ENCODE data around the gene NOL11. TPM values are rescaled to one million over a fixed set of nuclear protein-coding genes. Genes with fewer than 3 reads are reported as not detected.
A peak's percentile ranks its signal among the peaks of the same experiment; 100 is the strongest.
"Not testable (repeated sequence)": the region's sequence is repeated elsewhere in the genome, so short reads cannot be mapped to it uniquely, and the experiment has no call there.

NOL11 gene
- polyA plus RNA-seq, 5 donors: 62.4 to 99.5 (median 87.1) TPM

- not testable (repeated sequence) for DNase-seq
These were observed 14.9 kb upstream of the NOL11 start for GRCh38 chr17:67702861-67703260.

DNA sequence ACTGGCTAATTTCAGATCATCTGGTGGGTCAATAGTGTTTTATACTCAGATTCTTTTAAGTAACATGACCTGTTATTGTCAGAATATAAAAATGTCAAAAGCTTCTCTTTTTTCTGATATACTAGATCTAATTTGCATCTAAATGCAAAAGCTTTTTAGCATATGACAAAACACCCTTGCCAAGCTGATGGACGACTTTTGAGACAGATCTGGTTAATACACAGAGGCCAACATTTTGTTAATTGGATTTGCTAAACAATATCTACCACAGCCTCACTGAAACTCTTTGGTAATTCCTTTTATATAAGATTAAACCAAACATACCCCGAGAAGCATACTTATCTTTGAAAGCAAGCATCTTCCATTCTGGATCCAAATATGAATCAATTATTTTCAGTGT, 10.3 kb upstream of the NOL11 start:
- DNase-seq: no peak

GRCh38 chr17:67708378-67708777, 9.4 kb upstream of the NOL11 start:
- no peak for DNase-seq

DNA sequence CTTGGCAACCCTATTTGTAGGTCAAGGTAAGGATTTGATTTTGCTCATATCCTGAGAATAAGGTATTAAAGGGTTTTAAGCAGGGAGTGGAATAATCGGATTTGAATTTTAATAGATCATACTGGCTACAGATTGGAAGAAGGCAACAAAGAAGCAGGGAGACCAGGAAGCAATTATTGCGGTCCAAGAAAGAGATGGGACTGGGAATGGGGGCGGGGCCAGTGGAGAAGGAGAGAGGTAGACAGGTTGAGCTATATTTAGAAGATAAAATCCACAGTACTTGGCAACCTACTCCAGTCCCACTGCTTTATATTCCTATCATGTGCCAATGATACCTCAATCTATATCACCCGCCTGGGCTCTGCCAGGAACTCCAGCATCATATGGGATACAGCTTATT, 5.8 kb upstream of the NOL11 start:
- no peak for DNase-seq

- no peak for DNase-seq
These were observed 5.4 kb upstream of the NOL11 start for GRCh38 chr17:67712375-67712774.

DNA sequence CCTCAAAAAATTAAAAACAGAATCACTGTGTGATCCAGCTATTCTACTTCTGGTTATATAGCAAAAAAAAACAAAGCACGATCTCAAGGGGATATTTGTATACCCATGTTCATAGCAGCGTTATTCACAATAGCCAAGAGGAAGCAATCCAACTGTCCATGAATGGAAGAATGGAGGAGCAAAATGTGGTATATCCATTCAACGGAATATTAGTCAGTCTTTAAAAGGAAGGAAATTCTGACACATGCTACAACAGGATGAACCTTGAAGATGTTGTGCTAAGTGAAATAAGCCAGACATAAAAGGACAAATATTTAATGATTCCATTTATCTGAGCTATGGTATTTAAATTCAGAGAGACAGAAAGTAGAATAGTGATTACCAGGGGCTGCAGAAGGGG, 4.6 kb upstream of the NOL11 start:
- no peak for DNase-seq

- no peak for DNase-seq
These were observed 1.3 kb upstream of the NOL11 start for GRCh38 chr17:67716405-67716798.

DNA sequence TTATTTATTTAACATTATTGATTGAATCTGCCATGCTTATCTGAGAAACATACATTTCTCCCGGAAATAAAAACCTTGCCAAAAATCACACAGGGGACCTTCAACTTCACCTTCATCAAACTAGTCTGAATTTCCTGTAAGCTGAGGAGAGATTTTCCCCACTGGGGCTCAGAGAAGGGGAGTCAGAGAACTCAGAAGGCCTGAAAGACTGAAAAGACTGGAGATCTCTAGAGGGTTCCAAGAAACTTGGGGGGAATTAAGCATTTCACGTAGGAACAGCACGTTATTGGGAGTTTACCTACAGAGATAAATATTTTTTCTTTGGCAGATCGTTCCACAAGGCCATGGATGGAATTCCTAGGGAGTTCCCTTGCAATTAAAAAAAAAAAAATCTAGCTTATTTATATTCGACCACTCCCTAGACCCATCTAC, 528 bp upstream of the NOL11 start:
- DNase-seq: no peak

GRCh38 chr17:67718325-67718941, 697 bp downstream of the NOL11 start:
- no peak for DNase-seq

- DNase-seq: no peak
These were observed 7.6 kb downstream of the NOL11 start for GRCh38 chr17:67725373-67725791.

- no peak for DNase-seq
These were observed 8.1 kb downstream of the NOL11 start for GRCh38 chr17:67725807-67726206.

- not testable (repeated sequence) for DNase-seq
These were observed 9.7 kb downstream of the NOL11 start for GRCh38 chr17:67727152-67728039.

DNA sequence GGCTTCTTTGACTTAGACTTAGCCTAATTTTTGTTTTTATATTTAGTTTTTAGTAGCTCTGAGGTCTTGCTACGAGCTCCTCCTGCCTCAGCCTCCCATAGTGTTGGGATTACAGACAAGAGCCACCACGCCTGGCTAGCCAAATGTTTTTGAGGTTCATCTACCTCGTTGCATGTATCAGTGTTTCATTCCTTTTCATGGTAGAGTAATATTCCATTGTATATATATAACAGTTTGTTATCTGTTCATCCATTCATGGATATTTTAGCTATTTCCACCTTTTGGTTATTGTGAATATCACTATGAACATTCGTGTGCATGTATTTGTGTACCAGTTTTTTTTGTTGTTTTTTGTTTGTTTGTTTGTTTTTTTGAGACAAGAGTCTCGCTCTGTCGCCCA, 12.2 kb downstream of the NOL11 start:
- no peak for DNase-seq

DNA sequence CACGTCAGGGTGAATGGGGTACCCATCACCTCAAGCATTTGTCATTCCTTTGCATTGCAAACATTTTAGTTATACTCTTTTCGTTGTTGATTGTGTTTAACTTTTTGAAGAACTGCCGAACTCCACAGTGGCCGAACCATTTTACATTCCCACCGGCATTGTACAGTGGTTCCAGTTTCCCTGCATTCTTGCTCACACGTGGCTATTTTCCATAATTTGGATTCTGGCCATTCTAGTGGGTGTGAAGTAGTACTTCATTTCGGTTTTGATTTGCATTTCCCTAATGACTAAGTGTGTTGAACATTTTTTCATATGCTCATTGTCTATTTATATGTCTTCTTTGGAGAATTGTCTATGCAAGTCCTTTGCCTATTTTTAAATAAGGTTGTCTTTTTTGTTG, 13.0 kb downstream of the NOL11 start:
- DNase-seq: no peak

- no peak for DNase-seq
These were observed 15.7 kb downstream of the NOL11 start for GRCh38 chr17:67733449-67733848.

DNA sequence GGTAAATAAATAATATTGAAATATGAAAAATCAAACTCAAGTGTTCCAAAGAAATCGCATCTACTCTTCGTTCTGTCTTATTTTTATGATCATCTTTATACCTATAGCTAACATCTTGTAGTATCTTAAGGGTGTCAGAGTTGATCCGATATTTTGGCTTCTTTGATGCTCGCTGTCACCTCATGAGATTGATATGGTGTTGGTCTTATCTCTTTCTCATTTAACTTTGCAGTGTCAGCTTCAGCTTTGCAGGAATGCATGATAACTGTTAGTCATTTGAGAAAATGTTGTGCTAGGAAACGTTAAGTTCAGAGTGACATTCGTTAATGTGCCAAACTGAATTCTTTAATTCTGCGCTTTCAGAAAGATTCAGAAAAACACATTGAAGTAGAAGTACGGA, 19.4 kb downstream of the NOL11 start:
- no peak for DNase-seq

- DNase-seq: no peak
These were observed 24.3 kb downstream of the NOL11 start for GRCh38 chr17:67742025-67742424.

DNA sequence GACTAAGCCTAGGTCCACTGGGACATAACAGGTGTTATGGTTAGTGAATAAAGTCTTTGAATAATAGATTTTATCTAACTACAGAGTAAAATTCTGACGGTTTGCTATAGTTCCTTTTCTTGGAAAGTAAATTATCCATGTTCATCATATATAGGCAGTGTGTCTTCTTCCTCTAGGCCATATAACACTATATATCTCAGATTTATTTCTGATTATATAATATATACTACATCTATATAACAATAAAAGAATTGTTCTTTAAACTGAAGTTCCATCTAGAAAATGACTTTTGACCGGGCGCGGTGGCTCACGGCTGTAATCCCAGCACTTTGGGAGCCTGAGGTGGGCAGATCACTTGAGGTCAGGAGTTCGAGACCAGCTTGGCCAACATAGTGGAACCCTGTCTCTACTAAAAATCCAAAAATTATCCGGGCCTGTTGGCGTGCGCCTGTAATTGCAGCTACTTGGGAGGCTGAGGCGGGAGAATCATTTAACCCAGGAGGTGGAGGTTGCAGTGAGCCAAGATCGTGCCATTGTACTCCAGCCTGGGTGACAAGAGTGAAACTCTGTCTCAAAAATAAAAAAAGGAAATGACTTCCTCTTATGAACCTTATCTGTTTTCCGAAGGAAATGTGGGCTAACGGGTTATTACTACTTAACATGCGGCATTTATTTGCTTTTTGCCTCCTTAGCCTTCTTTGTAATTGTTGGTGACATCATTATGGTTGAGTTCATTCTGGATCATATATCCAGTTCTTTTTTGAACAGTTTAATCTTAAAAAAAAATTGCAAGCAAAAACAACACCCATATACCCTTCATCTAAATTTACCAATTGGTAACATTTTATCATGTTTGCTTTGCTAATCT, 29.2 kb downstream of the NOL11 start:
- DNase-seq: peak in 1 of 2 donors; percentile 5

- no peak for DNase-seq
These were observed 30.0 kb downstream of the NOL11 start for GRCh38 chr17:67747681-67748235.

GRCh38 chr17:67750067-67750466, 32.3 kb downstream of the NOL11 start:
- DNase-seq: no peak

DNA sequence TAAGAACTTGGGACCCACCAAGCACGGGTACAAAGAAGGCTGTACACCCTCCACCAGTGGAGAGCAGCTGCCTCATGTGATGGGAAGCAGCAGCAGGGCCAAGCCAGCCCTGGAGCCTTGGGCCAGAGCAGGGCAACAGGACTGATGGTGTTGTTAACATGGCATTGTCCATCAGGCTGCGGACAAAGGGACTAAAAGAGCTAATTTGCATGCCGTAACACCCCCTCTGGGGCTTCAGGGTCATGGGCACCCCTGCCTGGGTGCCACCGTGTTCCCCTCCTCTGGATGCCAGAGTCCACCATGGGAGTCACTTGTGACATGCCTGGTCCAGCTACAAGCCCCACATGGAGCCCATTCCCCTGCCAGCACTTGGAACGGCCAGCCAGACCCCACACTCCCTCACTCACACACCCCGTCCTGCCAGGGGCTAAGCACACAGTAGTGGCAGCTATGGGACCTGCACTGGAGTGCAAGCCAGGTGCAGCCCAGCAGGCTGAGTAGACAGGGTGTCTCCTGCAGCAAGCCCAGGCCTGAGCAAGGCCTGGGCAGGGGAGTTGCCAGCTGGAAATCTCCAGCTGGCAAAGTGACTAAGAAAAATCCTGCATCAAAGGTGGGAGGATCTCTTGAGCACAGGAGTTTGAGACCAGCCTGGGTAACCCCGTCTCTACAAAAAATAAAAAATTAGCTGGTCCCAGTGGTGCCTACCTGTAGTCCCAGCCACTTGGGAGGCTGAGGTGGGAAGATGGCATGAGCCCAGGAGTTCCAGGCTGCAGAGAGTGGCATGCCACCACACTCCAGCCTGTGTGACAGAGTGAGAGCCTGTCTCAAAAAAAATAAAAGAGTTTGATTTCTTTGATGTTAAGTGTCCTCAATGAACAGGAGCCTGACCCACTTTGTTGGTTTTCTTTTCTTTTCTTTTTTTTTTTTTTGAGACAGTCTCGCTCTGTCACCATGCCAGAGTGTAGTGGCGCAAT, 33.7 kb downstream of the NOL11 start:
- no peak for DNase-seq
